Erythroblast (primary cell): ENCODE data around the gene JMJD7.

Source experiments
- GATA1 ChIP-seq: IDR thresholded peaks from 2 replicates; pipeline ENCODE4 v1.6.1; 2011; ENCODE audit warnings: low read depth, mild to moderate bottlenecking, control low read depth, low read length, moderate library complexity
- POLR2A ChIP-seq: IDR thresholded peaks from 2 replicates; pipeline ENCODE4 v1.6.1; 2011; ENCODE audit warnings: mild to moderate bottlenecking, low read length

DNA sequence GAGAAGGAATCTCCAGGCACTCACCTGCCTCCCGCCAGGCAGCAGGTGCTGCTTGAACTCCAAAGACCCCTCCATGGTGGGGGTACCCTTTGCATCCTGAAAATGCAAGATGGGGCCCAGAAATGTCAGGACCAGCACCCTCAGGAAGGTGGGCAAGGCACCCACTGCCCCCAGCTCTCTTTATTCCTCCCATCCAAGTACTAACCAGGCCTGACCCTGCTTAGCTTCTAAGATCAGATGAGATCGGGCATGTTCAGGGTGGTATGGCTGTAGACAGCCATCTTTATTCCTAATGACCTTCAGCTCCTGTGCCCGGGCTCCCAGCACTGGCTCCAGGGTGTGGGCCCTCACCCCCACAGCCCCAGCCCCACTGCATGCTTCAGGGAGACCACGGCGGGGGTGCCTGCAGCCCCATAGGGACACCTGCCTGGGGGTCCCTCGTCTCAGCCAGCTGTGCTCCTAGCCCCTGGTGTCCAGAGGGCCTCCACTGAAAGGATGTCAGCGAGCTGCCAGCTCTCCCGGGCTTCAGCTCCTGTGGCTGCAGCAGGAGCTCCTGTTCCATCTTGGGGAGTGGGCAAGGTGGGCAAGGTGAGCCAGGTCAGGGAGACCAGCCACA lies 24.0 kb downstream of the JMJD7 start:
- TF ChIP-seq POLR2A: no peak
- TF ChIP-seq GATA1: no peak
